Suppressor macrophage treated with lipopolysaccharide for 4 hours (primary cell): Measurements from ENCODE around the gene ALG2.
A peak's percentile ranks its signal among the peaks of the same experiment; 100 is the strongest.

Experiments
- DNase-seq: peaks from one replicate; pipeline ENCODE4 v3.0.0-alpha.2; 2020

The ALG2 gene, protein sequence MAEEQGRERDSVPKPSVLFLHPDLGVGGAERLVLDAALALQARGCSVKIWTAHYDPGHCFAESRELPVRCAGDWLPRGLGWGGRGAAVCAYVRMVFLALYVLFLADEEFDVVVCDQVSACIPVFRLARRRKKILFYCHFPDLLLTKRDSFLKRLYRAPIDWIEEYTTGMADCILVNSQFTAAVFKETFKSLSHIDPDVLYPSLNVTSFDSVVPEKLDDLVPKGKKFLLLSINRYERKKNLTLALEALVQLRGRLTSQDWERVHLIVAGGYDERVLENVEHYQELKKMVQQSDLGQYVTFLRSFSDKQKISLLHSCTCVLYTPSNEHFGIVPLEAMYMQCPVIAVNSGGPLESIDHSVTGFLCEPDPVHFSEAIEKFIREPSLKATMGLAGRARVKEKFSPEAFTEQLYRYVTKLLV

DNA sequence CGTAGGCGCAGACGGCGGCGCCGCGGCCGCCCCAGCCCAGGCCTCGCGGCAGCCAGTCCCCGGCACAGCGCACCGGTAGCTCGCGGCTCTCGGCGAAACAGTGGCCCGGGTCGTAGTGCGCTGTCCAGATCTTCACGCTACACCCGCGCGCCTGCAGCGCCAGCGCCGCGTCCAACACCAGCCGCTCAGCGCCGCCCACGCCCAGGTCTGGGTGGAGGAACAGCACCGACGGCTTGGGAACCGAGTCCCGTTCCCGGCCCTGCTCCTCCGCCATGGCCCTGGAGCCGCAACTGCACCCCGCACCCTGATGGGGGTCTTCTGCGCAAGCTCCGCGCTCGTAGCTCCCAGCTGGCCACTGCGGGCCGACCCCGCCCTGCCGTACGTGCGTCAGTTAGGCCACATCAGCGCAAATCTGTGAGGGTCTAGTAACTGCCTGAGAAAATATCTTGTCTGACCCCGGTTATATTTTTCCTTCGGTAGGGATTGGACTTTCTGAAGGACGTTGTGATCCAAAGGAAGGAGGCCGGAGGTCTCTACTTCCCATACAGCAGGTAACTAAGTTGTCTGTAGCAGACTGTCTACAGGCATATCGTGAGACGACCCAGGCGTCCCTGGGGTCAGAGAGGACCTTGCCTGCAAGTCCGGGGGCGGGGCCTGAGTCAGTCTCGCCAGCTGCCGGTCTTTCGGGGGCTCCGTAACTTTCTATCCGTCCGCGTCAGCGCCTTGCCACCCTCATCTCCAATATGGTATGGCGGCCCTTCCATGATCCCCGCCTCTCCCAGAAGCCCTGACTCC is at the start of gene ALG2, which contains the start of gene SEC61B:
Gene ALG2, minus strand, starts transcription at position 322 of the 795 bp plus-strand sequence. Its CDS starts 48 bp downstream, at position 274.
Gene SEC61B, plus strand, starts transcription at position 662 of the 795 bp plus-strand sequence. Its CDS starts 82 bp downstream, at position 744.
- peak; percentile 98 for DNase-seq

DNA sequence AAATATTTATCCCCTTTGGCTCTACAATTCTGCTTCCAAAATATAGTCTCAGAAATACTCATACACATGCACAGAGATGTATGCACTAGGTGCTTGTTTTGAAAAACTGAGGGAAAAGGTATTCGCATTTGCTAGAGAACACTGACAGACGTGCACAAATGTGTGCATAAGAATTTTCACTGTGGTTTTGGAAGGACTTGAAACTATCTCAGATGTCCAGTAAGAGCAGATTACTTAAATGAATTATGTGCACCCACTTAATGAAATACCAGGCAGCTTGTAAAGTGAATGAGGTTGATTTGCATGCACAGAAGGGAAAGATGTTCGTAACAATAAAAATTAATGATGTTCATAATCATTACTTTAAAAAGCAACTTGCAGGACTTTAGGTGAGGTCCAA is 48.7 kb upstream of the ALG2 start:
- DNase-seq: no peak

DNA sequence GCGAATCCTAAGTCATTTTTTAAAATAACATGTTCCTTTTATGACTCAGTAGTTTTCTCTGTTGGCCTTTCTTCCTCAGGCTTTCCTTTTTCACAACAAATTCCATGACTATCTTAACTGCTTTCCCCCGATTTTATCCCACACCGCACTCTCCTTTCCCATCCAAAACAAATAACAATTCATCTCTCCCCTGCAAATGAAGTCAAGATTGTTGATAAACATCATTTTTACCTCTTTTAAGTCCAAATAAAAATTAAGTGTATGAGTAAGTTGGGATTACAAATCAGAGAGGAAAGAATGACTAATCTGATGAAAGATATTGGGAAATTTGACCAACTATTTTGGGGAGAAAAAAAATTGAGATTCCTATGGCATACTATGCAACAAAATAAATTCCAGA is 47.7 kb upstream of the ALG2 start:
- no peak for DNase-seq

DNA sequence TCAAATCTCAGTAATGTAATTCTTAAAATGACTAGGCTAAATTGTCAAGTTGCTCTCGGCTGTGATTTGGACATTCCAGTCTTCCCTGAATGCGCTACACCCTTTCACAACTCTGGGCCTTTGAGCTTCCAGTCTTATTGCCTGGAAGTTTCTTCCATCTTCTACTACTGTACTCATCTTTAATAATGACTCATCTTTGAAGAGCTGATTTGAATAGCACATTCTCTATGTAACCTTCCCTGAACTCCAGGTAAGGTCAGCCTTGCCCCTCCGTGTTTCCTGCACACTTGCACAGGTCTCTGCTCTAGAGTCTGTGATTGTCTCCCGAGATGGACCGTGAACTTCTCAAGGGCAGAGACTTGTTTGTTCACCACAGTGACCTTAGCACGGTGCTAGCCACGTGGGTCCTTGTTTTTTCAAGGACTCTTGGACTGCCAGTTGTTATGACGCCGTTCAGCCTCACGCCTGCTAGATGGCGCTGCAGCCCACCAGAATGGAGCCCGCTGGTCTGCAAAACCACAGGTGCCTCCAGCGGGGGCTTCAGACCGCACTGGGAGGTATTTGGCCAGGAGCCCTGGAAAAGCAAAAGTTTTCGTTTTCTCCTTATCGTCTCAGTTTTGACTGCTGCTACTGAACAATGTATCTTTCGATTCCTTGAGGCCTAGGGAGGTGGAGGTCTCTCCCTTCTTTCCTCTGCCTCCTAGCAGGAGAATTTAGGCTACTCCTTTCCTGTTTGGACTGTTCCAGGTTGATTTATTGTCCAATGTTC is 44.7 kb upstream of the ALG2 start:
- peak; percentile 77 for DNase-seq

DNA sequence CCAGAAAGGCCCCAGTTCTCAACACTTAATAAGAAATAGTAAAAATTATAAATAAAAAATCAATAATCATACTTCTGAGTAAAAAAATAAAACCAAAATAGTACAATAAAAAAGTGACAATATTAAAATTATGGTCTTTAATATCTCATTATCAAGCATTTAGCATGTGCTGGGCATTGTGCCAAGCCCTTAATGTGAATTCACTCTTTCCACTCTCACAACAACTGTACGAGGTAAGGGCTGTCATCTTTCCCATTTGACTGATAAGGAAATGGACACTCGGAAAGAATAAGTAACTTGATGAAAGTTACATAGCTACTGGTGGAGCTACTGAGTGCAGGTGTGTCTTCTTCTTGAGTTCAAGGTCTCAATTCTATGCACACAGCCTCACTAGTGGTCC is 43.9 kb upstream of the ALG2 start:
- DNase-seq: no peak

DNA sequence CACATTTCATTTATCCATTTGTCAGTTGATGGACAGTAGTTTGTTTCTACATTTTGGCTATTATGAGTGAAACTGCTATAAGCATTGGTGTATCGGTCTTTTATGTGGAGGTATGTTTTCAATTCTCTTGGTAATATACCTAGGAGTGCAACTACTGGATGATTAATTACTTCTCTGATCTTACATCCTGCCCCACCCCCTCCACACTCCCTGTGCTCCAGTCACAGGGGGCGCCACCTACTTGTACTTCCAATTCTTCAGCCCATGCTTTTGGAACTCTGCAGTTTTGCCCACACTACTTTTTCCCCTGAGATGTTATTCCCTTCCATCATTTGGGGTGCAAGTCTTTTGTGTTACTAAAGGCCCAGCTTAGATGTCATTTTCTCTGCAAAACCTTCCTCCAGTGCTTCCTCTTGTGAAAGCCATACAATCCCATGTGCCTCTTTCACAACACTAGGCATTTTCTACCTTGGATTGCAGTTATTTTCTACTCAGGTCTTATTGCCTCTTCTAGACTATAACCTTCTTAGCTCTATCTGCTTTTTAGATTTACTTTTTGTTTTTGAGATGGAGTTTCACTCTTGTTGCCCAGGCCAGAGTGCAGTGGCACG is 42.4 kb upstream of the ALG2 start:
- DNase-seq: peak; percentile 33

DNA sequence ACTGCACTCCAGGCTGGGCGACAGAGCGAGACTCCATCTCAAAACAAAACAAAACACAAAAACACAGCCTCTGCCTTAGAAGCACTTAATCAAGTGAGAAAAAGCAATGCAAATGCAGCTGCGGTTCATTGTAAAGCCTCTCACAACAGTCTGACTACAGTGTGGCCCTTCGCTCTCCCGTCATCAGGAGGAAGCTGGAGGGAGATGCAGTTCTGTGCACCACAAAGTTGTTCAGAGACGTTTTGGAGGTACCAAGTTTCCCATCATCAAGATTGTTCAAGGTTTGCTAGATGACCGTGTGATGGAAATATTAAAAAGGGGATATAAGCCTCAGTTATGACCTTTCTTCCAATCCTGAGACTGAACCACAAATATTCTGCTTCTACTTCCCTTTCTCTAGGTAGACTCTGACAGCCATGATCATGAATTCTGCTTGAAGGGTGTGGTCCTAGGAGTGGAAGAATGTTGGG is 41.2 kb upstream of the ALG2 start:
- DNase-seq: no peak

DNA sequence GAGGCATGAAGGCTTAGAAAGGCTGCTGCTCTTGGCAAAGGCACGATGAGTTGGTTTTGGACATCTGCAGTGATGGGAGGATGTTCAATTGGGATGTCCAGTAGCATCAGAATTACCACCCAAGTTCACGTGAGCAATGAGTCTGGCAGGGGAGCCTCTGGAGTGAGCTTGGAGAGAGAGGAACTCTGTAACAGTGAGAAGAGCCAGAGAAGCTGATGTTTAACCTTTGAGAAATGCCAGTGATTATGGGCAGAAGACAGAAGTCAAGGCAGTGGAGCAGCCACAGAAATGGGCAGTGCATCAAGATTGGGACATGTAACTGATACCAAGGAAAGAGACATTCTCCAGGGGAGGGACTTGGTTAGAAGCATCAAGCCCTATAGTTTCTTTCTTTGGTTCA is 40.2 kb upstream of the ALG2 start:
- no peak for DNase-seq

DNA sequence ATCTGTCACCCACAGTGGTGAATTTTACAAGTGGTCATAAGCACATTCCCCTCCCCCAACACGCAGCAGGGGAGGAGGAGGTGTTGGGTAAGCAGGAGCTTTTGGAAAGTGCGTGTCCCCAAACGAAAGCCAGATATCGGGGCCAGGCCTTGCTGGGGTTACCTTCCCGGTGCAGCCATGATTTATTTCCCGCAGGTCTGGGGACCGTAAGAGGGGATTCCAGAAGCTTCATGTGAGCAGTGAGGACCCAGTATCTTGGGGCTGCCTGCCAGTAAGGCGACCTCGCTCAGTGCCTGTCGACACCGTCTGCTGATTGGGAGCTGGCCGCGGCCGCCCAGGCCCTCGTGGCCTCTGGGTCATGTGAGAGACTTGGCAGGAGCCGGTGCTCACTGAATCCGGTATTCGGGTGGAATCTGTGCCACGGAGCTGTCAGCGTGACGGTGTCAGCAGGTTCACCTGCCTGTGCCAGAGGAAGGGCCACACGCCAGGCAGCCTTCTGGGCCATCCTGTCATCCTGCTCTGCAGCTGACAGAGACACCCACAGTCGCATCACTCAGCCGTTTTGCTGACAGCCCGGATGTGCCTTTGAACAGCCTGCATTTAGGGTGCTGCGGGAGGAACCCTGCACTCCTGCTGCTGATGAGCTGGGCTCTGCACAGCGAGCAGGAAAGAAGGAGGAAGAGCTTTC is 37.6 kb upstream of the ALG2 start:
- DNase-seq: peak; percentile 33

DNA sequence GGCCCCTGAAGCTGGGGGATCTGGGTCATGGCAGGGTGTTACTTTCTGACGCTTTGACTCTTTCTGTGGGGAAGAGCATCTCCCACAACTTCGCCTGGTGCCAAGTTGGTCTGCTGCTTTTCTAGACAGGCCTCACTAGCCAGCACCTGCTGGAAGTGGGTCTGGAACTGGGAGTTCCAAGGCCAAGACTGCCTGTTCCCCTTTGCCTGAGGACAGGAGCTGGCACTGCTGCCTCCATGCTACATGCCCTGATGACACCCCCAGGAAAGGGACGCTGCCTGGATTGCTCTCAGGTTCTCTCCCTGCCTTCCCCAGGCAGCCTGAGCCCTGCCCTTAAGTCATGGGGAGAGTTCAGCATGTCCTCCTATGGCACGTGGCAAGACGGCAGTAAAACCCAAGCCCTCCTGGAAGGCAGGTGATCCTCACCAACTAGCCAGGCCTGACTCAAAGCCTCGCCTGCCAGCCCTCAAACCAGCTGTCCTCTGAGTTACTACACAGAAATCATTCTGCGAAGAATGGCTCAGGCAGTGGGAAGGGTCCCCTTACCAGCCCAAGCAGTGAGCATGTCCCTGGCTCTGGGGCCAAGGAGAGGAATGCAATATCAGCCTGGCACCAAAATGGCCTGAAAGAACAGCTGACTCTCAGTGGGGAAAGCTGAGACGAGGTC is 36.1 kb upstream of the ALG2 start:
- no peak for DNase-seq

DNA sequence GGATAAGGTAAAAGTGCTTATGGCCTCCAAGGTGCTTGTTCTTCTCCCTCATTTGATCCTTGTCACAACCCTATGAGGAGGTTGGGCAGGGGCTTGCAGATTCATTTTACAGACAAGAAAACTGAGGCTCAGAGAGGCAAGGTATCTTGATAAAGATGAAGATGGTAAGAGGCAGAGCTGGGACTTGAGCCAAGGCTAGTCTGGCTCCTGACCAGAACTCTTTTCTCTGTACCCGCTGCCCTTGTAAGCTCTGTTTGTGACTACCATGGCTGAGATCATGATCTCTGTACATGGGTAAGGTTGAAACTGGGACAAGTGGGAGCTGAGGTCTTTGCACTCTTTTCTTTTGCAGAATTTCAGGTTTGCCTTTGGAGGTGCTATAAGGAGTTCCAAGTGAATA is 33.9 kb upstream of the ALG2 start:
- DNase-seq: no peak

DNA sequence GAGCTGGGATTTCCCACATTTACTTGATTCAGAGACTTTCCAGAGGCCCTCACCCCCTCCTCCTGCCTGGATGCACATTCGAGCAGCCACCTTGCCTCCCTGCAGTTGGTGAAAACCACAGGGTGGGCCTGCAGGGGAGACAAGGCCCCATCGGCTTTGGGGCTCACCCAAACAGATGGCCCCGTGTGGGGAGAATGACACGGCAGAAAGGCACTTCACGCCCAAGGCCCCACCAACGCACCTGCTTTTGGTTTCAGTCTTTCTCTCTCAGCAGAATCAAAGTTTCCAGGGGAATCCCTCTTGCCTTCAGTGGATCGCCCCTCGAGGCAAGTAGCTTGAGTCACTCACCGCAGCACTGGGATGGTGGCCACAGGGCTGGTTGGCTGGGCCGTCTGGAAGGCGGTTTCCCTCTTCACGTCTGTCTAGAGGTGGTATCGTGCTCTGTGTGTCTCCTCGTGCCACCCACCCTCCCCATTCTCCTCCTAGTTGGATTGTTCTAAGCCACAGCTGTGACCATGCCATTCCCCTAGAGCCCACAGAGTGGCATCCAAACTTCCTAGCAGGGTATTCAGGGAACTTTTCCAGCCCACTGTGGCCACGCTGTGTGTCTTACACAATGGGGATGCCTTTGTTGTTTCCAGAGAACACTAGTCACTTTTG is 32.2 kb upstream of the ALG2 start:
- DNase-seq: peak; percentile 88

DNA sequence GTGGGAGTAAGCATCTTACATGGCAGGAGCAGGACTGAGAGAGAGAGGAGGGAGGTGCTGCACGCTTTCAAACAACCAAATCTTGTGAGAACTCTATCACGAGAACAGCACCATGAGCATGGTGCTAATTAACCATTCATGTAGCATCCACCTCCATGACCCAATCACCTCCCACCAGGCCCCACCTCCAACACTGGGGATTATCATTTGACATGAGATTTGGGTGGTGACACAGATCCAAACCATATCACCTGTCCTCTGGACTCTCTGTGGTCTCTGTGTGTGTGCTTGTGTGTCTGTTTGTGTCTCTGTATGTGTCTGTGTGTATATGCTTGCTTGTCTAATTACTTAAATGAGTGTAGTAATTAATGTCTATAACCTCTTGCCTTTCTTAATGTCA is 31.4 kb upstream of the ALG2 start:
- no peak for DNase-seq

DNA sequence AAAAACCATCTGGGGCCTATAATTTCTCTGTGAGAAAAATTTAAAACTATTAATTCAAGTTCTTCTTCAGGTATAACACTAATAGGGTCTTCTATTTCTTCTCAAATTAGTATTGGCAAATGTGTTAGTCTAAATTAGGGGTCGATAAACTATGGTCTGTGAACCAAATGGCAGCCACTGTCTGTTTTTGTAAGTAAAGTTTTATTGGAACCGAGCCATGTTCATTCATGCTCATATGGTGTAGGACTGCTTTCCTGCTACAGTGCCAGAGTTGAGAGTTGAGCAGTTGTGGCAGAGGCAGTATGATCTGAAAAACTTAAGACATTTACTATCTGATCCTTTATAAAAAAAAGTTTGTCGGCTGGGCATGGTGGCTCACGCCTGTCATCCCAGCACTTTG is 29.4 kb upstream of the ALG2 start:
- no peak for DNase-seq

DNA sequence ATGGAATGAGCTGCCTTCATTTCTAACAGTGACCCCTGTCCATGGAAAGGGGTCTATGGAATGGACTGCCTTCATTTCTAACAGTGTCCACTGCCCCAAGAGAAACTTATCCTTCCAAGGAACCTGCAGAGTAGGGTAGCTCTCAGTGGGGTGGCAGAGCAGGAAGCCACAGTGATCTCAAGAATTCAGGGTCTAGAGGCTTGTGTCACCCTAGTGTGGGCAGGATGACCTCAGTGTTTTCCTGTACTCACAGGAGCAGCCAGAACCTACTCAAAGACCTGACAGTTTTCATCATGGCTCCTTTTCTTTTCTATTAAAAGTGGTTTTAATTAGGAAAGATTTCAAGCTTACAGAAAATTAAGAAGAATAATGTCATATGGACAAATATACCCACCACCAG is 27.9 kb upstream of the ALG2 start:
- DNase-seq: peak; percentile 56

DNA sequence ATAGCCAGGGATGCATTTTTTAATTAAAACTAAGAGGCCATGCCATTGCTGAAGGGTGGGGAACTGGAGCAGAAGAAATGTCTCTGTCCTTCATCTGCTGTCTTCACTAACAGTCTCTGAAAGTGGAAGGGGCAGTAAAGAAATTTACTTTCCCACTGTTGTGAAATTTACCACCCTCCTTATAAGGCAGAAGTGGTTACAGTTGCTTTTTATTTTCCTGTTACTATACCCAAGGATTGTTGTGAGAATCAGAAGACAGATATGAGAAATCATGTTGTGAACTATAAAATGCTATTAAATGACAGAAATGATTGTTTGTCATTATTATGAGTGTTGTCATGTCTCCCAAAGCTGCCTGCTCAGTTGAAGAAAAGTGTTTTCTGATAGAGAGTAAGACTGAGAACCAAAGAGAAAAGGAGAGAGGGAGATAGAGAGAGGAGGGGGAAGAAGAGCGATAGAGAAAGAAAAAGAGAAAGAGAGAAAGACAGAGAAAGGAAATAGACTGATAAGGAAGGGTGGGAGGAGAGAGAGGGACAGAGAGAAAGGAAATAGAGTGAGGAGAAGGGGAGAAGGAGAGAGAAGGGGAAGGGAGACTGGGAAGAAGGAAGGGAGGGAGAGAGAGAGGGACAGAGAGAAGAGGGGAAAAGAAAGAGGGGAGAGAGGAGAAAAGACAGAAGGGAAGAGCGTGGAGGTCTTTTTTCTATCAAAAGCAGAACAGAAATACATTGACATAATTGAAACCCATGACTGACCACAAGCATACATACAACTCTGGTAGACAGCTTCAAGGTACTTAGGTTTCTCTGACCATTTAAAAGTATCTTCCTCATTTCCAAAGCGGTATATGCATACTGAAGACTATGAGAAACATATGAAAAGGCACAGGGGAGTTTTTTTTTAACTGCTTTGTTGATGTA is 22.9 kb upstream of the ALG2 start:
- DNase-seq: peak; percentile 54

DNA sequence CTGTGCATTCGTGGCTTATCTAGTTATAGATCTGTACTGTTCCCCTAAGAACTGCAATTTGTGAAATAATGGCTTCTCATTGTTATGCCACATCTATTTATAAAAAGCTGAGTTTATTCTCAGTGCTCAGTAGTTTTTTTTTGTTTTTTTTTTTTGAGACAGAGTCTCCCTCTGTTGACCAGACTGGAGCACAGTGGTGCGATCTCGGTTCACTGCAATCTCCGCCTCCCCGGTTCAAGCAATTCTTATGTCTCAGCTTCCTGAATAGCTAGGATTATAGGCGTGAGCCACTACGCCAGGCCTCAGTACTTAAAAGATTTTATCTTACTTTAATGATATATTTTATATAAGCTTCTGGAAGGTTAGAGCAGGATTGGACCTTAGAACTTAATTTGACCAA is 19.4 kb upstream of the ALG2 start:
- no peak for DNase-seq

DNA sequence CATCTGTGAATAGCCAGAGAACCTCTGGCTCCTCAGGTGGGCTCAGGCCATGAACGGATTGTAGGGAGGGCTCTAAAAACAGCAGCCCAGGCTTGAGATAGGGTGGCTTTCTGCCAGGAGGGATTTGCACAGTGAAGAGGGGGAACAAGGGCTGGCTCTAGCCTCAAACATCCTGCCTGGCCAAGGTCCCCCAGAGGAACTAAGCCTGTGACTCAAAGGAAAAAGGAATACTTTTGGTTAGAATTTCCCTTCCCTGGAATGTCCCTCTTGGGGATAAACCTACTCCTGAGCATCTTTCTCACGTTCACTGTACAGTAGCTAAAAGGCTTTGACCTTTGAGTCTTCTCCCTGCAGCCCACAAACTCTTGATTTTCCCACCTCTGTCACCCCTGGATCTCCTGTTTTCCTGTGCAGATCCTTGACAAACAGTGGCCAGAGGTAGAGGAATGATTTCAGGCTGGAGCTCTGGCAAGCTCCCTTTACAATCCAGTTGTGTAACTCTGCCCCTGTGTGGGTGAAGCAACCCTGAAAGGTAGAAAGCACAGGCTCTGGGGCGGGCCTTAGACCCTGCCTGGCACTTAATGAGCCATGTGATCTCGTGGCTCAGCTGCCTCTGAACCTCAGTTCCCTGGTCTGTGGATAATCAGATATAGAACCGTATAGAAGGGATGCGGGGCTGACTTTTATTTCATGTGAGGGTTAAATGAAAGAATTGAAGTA is 17.8 kb upstream of the ALG2 start:
- DNase-seq: no peak

DNA sequence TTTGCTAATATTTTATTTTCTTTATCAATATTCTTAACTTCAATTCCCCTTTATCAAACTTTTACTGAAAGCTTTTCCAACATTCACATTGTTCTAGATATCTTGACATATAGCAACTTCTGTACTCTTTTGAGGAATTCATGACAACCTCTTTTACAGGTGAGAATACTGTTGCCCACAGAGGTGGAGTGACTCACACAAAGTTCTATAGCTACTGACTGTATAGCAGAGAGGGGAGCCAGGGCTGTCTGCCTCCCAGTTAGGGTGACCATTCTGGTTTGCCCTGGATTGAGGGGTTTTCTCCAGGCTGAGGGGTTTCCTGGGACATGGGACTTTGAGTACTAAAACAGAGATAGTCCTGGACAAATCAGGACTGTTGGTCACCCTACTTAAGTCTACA is 16.6 kb upstream of the ALG2 start:
- DNase-seq: no peak
